T47D (cell line): Measurements from ENCODE around the gene MEIS3.

Experiments
- DNase-seq, 2 experiments: peaks; one replicate each; pipeline versions ENCODE4 v3.0.0 to v3.0.0-alpha.2; 2011 to 2012; ENCODE audit warnings: low read depth in 1 of 2, low spot score in 1 of 2
- JUND ChIP-seq: IDR thresholded peaks from 2 replicates; pipeline ENCODE4 v1.6.1; 2012; ENCODE audit warnings: low read depth
- in situ Hi-C: cut with HindIII; loops from 2 replicates; pipeline ENCODE4 v1.10.0; 2016; ENCODE audit warnings: low sequenced_read_pairs, low pct_unique_long_range_greater_than_20kb

MEIS3 gene

DNA sequence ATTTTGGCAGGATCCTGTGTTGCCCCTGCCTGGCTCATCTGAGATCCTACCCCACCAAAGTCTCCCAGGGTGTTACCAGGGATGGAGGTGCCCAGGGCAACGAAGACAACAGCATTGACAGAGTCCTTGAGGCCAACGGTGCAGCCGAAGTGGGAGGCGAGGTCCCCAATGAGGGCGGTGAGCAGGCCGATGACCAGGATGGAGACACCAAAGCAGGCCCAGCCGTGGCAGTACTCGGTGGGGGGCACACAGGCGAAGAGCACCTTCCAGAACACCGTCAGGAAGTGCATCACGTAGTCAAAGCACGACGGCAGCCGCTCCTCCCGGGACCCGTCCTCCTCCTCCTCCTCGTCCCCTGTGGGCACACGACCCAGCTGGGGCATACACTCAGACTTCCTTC lies 12.8 kb upstream of the MEIS3 start:
- no peak for DNase-seq
- TF ChIP-seq JUND, result no peak
- in situ Hi-C loops, result no loop called here

DNA sequence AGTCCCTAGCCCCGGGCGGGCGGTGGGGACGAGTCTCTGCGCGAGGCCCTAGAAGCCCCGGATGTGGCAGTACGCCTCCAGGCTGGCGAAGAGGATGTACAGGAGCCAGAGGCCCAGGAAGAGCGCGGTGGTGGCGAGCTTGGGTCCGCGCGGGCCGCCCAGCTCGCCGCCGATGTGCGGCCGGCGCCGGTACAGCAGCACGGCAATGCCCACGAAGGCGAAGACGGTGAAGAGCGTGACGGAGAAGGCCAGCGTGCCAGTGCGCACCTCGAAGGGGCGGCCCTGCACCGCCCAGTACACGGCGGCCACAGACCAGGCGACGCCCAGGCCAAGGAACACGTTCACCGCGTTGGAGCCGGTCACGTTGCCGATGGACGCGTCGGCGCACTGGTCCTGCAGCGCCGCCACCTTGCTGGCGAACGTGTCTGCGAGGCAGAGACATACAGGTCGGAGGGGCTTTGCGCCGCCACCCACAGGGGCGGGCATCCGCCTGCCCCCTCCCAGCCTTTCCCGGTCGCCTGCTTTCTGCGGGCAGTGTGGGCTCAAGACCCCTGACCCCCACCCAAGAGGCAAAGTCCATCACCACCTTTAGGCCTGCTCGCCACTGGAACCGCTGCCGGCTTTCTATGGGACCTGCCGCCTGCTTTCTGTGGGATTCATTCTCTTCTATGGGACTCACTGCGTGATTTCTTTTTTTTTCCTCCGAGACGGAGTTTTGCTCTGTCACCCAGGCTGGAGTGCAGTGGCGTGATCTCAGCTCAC lies 10.9 kb upstream of the MEIS3 start:
- no peak for TF ChIP-seq JUND
- no peak for DNase-seq
- in situ Hi-C loops, result no loop called here

DNA sequence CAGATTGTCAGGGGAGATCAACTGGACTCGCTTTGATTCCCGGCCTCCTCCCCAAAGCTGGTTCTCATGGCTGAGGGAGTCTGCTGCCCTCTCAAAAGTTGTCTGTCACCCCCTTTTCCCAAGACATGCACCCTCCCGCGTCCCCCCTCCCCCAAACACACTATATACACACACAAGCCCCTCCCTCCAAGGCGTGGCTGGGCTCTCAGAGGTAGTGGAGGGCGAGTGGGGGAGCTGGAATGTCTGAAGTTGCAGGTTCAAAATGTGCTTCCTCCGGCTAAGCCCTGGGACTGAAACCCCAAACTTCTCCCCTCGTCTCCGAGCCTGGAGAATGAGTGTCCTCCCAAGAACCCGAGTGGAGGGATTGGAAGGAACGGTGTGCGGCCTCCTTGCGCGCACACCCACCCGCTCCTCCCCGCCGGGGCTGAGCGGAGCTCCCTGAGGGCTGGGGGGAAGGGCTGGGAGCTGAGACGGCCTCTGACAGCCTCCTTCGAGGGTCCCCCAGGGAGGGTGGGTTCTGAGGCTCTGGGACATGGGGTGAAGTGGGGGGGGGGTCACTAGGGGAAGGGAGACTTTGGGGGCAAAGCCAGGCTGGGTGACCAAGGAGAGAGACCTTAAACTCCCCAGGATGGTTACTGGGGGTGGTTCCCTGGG lies 9.9 kb upstream of the MEIS3 start:
- TF ChIP-seq JUND, result no peak
- no peak for DNase-seq
- in situ Hi-C loops, result no loop called here

DNA sequence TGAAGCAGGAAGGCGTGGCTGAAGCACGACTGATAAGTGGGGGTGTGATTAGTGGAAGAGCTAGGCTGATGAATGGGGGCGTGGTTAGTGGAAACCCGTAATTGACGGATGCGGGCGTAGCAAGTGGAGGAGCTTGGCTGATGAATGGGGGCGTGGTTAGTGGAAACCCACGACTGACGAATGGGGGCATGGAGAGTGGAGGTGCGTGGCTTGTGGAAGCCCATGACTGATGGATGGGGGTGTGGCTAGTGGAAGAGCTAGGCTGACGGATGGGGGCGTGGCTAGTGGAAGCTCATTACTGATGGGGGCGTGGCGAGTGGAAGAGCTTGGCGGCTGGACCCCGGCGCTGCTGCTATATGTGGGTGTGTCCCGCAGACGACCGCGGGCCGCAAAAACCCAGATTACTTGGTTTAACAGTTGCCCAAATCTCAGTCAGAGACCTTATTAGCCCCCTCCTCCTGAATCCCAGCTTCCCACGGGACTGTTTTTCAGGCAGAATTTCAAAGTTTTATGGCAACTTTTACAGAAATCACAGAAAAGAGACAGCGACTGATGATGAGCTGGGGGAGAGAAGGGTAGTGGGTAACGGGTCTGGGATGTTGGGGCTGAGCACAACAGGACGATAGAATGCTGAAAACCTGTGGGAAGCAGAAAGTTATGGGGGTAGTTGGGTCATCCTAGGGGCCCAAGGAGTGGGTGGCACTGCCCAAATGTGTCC lies 9.0 kb upstream of the MEIS3 start:
- in situ Hi-C loops, result no loop called here
- peak; percentile 84 to 95 for DNase-seq
- TF ChIP-seq JUND, result no peak

DNA sequence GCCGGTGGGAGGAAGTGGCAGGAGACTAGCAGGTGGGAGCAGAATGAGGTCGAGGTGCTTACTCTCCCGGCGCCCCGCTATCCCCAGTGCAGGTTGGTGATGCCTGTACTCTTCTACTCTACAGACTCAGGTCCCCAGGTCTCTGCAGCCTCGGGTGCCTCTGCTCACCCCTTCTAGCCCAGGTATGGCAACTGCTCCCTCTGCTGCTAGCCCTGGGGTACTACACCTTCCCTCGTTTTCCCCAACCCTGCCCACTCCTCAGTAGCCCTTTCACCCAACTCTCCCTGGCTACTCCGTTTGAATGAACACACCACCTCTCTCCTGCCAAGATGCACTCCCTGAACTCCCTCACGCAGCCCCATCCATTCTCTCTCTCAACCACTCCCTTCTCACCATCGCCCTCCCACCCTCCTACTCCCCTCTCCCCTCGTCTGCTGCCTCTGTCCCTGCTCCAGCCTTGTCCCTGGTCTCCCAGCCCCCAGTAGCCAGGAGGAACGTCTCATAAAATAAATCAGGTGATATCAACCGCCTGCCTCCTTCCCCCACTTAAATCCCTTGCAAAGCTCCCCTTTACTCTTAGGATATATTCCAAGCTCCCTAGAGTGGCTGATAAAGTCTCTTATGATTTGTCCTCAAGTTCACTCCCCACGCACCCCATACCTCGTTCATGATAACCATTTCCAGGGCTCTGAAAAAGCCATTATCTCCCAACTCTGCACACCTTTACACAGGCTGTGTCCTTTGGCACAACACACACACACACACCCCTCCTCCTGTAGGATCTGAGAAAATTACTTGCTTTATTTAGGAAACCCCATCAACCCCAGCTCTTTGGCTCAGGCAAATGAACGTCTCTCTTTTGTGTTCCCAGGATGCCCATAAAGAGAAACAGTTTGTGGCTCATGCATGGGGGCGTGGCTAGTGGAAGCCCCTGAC lies 8.2 kb upstream of the MEIS3 start:
- in situ Hi-C loops, result no loop called here
- DNase-seq, result peak; percentile 67 to 68
- TF ChIP-seq JUND, result no peak

DNA sequence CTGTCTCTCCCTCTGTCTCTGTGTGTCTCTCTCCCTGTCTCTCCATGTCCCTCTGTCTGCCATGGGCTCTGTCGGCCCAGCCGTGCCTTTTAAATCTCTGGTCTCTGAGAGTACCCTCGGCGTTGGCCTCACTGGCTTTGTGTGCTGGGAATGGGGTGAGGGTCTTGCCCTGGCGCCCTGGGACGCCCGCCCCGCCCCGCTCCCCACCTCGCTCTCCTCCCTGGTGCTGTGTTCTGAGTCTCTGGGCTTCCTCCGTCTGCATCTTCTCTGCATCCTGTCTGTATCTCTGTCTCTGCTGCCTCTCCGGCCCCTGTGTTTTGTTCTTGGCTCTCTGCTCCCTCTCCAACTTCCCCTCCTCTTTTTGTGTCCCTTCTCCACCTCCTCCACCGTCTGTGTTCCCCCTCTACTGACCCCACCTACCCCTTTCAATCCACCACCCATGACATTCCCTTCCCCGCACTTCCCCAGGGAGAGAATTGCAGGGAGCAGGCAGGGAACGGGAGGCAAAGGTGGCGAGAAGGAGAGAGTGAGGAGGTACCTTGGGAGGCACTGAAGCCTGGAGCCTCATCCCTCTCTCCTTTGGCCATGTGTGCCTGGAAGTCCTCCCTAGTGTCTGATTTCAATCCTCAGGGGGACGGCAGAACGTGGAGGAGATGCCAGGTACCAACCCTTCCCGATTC lies 4.0 kb upstream of the MEIS3 start:
- no peak for TF ChIP-seq JUND
- no peak for DNase-seq
- in situ Hi-C loops, result no loop called here

DNA sequence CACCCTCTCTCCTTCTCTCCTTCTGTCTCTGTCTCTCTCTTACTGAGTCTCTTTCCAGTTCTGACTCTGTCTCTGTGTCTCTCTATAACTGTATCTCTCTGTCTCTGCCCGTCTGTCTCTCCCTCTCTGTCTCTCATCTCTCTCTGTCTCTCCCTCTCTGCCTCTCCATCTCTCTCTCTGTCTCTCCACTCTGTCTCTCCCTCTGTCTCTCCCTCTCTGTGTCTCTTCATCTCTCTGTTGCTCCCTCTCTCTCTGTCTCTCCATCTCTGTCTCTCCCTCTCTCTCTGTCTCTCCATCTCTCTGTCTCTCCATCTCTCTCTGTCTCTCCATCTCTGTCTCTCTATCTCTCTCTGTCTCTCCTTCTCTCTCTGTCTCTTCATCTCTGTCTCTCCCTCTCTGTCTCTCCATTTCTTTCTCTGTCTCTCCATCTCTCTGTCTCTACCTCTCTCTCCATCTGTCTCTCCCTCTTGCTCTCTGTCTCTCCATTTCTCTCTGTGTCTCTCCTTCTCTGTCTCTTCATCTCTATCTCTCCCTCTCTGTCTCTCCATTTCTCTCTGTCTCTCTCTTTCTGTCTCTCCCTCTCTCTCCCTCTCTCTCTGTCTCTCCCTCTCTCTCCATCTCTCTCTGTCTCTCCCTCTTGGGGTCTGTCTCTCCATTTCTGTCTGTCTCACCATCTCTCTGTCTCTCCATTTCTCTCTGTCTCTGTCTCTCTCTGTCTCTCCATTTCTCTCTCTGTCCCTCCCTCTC lies 3.3 kb upstream of the MEIS3 start:
- TF ChIP-seq JUND, result no peak
- in situ Hi-C loops, result no loop called here
- no peak for DNase-seq

DNA sequence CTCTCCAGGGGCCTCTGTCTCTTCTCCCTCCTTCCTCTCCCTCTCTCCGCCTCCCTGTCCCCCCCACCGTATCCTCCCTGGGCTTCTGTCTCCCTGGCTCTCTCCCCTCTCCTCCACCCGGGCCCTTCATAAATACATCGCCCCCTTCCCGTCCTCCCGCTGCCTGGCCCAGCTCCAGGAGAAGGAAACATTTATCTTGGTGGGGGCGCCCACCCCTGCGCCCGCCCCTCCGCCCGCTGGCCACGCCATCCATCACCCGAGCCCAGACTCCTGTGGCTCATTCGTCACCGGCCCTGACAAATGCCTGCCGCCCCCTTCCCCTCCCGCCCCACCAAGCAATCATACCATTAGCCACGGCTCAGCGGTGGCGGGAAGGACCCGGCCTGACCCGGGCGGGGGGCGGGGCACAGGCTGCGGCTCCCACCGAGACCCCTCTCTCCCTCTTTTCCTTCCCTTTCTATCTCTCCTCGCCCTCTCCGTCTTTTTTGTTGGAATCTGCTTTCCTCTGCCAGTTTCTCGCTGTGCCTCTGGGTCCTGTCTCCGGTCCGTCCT lies 2.6 kb upstream of the MEIS3 start:
- no peak for TF ChIP-seq JUND
- no peak for DNase-seq
- in situ Hi-C loops, result no loop called here

DNA sequence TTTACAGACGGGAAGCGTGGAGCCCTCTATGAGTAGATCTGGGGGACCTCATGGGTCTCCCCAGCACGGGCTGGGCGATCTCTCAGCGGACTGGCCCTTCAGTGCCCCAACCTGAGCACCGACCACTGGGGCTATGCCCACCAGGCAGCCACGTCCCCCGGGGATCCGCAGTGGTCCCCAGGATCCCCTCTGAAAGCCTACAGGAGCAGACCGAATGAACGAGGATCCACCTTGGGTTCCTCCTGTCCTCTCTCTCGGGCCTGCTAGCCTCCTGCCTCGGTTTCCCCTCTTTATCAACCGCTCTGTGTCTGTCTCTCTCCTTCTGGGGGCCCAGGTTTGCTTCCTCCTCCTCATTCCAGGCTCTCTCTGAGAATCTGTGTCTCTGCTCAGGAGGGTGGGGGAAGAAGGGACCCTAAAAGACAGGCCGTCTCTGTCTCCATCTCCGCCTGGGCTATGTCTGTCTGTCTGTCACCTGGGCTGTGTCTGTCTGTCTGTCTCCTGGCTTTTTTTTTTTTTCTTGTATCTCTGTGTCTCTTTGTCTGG lies 2.0 kb upstream of the MEIS3 start:
- no peak for TF ChIP-seq JUND
- DNase-seq, result no peak
- in situ Hi-C loops, result no loop called here

DNA sequence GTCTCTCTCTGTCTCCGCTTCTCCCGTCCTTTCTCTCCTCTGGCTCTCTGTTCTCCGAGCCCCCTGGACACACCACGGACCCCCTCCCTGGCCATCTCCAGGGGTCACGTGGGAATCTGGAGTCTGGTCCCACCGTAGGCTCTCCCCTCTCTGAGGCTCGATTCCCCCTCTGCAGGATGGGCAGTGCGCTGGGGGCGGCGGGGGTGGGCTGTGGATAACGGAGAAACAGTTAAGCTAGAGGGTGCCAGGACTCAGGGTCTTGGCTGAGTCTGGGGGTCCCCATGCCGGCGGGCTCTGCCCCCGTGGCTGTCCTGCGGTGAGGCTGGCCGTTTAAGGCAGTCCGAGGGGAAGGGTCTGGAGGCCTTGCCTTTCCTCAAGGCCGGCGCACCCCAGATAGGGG lies 462 bp upstream of the MEIS3 start:
- in situ Hi-C loops, result no loop called here
- no peak for DNase-seq
- no peak for TF ChIP-seq JUND

DNA sequence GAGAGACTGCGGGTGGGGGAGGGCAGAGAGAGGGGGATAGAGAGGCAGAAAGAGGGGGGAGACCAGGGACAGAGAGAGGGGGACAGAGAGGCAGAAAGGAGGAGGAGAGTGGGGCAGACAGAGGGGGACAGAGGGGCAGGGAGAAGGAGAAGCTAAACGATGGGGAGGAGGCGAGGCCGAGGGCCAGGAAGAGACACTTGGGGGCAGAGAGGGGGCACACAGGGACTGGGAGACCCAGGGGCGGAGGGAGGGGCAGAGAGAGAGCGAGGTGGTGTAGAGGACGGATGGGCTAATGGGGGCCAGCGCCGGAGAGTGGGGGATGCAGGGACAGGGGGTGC lies 666 bp downstream of the MEIS3 start:
- DNase-seq, result no peak
- TF ChIP-seq JUND, result no peak
- in situ Hi-C loops, result no loop called here
